Right atrium auricular region (tissue), 2 donors: ENCODE measurements around the gene RPL29. TPM values are rescaled to one million over a fixed set of nuclear protein-coding genes. Genes with fewer than 3 reads are reported as not detected.

Experiments
- DNase-seq: peaks from one replicate; pipeline ENCODE4 v3.0.0-alpha.2; 2019; ENCODE audit warnings: low spot score
- H3K27ac ChIP-seq, 2 donors: fragments of 200-600 bp; sonication (generic); 1 replicate in 1 of 2; 2 replicates in 1 of 2; pipeline ENCODE4 v1.5.1; 2016 to 2019
- H3K27me3 ChIP-seq, 2 donors: fragments of 200-600 bp; sonication (generic); one replicate each; pipeline versions ENCODE4 v1.5.1 to v1.6.0; 2017 to 2019
- H3K36me3 ChIP-seq: fragments of 200-600 bp; sonication (generic); one replicate; pipeline ENCODE4 v1.5.1; 2016
- H3K4me1 ChIP-seq, 2 donors: fragments of 200-600 bp; sonication (generic); one replicate each; pipeline versions ENCODE4 v1.5.1 to v1.6.0; 2017 to 2019
- H3K4me3 ChIP-seq, 2 donors: fragments of 200-600 bp; sonication (generic); 1 replicate in 1 of 2; 2 replicates in 1 of 2; pipeline ENCODE4 v1.5.1; 2017 to 2019; ENCODE audit warnings: mild to moderate bottlenecking in 1 of 2, moderate library complexity in 1 of 2
- H3K9me3 ChIP-seq, 2 donors: fragments of 200-600 bp; sonication (generic); one replicate each; pipeline ENCODE4 v1.5.1; 2019
- total RNA-seq, 2 donors: library from RNA; depleted of rRNA; stranded (reverse); fragments of >200 nt; gene quantifications; one replicate each; pipeline ENCODE4 v1.1.0, GENCODE V29; 2016
- TF ChIP-seq, protein P1 (sequence below), 2 donors: fragments of 200-600 bp; sonication (generic); IDR thresholded peaks; one replicate each; pipeline ENCODE4 v1.5.1; 2019; ENCODE audit warnings: antibody characterized with exemption in 2 of 2

The RPL29 gene
- total RNA-seq, 2 donors from 2014 or later = 658 to 1,017 TPM

DNA sequence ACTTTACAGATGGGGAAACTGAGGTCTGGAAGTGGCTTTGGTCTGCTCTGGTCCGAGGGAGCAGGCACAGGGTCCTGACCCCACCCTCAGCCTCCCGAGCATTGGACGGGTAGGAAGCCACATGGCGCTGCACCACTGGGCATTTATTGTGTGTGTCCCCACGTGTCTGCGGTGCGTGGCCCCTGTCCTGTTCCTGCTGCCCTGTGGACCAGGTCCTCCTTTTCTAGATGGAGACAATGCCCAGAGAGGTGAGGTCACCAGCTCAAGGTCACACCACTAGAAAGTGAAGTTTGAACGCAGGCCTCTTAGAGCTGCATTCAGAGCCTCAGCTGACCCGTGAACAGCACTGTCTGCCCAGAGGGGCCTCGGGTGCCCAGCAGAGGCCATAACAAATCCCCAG is 33.8 kb upstream of the RPL29 start:
- no peak for DNase-seq
- Histone ChIP-seq H3K9me3 (no peaks in the 10 kb centered on the region), H3K4me3 (no peak overlapping the region), H3K36me3 (no peaks in the 10 kb centered on the region), H3K27ac (peak overlapping the region; percentile 79 to 96), H3K27me3 (no peaks in the 10 kb centered on the region), H3K4me1 (peaks cover 0 to 51% of the 10 kb centered on the region in 2 donors)
- TF ChIP-seq, protein P1, sequence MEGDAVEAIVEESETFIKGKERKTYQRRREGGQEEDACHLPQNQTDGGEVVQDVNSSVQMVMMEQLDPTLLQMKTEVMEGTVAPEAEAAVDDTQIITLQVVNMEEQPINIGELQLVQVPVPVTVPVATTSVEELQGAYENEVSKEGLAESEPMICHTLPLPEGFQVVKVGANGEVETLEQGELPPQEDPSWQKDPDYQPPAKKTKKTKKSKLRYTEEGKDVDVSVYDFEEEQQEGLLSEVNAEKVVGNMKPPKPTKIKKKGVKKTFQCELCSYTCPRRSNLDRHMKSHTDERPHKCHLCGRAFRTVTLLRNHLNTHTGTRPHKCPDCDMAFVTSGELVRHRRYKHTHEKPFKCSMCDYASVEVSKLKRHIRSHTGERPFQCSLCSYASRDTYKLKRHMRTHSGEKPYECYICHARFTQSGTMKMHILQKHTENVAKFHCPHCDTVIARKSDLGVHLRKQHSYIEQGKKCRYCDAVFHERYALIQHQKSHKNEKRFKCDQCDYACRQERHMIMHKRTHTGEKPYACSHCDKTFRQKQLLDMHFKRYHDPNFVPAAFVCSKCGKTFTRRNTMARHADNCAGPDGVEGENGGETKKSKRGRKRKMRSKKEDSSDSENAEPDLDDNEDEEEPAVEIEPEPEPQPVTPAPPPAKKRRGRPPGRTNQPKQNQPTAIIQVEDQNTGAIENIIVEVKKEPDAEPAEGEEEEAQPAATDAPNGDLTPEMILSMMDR (IDR thresholded peaks at IDR 0.05) = no peak

DNA sequence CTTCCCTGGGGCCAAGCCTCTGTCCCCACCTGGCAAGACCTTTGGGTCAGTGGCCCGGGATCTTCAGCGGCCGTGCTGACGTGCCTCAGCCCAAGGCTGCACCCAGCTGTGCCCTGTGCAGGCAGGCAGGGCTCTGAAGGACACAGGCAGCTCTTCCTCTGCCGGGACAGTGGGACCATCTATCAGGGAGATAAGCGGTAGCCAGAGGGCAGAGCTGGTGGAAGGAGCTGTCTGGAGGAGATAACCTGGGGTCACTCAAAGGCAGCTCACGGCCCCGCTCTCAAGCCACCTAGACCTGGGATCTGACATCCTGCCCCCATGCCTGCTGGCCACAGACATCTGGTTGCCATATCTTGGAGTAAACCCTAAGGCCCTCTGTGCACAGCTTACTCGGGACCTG is 33.4 kb upstream of the RPL29 start:
- H3K27me3 ChIP-seq = no peaks in the 10 kb centered on the region
- H3K27ac ChIP-seq = peak overlapping the region; percentile 79 to 96
- no peak overlapping the region for H3K4me3 ChIP-seq
- no peaks in the 10 kb centered on the region for H3K36me3 ChIP-seq
- H3K9me3 ChIP-seq = no peaks in the 10 kb centered on the region
- H3K4me1 ChIP-seq = peaks cover 0 to 56% of the 10 kb centered on the region in 2 donors
- TF ChIP-seq, protein P1 (IDR thresholded peaks at IDR 0.05) = no peak
- DNase-seq = no peak

DNA sequence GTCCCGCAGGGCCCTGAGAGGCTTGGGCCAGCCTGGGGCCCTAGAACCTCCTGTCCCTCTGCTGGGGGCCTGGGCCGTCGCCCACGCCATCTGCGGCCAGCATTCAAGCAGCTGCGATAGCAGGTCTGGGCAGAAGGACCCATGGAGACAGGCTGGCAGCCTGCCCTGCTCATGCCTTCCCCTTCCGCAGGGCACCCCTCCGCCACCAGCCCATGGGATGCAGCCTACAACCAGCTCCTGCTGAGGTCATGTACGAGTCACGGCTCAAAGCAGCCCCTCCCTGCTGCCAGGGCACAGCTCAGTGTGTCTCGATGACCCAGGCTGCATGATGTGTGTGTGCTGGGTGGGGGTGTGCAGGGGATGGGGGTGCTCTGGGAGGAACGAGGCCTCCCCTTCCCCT is 32.9 kb upstream of the RPL29 start:
- H3K36me3 ChIP-seq = no peaks in the 10 kb centered on the region
- H3K4me1 ChIP-seq = peaks cover 0 to 61% of the 10 kb centered on the region in 2 donors
- H3K4me3 ChIP-seq = no peak overlapping the region
- H3K9me3 ChIP-seq = no peaks in the 10 kb centered on the region
- H3K27me3 ChIP-seq = no peaks in the 10 kb centered on the region
- TF ChIP-seq, protein P1 (IDR thresholded peaks at IDR 0.05) = no peak
- DNase-seq = no peak
- peak overlapping the region; percentile 79 to 96 for H3K27ac ChIP-seq

DNA sequence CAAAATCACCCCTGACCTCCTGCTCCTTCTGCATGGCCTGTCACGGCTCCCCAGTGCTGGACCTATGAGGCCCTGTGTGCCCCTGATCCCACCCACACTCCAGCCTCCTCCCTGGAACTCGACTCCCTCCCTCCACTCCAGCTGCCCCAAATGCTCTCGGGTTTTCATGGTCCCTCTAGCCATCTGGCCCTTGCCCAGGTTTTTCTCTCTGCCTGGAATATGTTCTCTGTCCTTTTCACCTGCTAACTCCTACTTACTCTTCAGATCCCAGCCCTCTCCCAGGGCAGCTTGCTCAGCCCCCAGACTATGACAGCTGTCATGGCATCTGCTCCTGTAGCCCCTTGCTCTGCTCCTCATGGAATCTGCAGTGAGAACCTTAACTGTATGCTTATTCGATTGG is 30.3 kb upstream of the RPL29 start:
- TF ChIP-seq, protein P1 (IDR thresholded peaks at IDR 0.05) = no peak
- Histone ChIP-seq H3K36me3 (no peaks in the 10 kb centered on the region), H3K4me1 (peaks cover 0 to 75% of the 10 kb centered on the region in 2 donors), H3K9me3 (no peaks in the 10 kb centered on the region), H3K27me3 (no peaks in the 10 kb centered on the region), H3K27ac (peak overlapping the region; percentile 93 to 96), H3K4me3 (no peak overlapping the region)
- no peak for DNase-seq

DNA sequence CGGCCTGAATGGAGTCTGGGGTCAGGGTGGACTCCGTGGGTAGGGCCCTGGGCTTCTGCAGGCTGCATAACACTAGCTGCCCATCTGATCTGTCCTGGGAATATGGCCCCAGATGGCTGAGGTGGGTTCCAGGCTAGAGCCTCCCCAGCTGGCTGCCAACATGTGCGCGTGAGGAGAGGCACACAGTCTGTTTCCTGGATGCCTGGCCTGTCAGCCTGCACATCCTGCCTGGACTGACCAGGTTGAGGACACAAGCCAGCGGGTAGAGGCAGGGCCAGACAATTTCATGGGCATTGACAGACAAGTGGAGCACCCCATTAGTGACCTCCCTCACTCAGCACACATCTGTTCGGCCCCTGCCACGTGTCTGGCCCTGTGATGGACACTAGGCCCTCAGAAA is 29.8 kb upstream of the RPL29 start:
- Histone ChIP-seq H3K27me3 (no peaks in the 10 kb centered on the region), H3K9me3 (no peaks in the 10 kb centered on the region), H3K4me1 (peaks cover 0 to 78% of the 10 kb centered on the region in 2 donors), H3K4me3 (no peak overlapping the region), H3K36me3 (no peaks in the 10 kb centered on the region), H3K27ac (peak overlapping the region; percentile 93 to 96)
- no peak for DNase-seq
- TF ChIP-seq, protein P1 (IDR thresholded peaks at IDR 0.05) = no peak

DNA sequence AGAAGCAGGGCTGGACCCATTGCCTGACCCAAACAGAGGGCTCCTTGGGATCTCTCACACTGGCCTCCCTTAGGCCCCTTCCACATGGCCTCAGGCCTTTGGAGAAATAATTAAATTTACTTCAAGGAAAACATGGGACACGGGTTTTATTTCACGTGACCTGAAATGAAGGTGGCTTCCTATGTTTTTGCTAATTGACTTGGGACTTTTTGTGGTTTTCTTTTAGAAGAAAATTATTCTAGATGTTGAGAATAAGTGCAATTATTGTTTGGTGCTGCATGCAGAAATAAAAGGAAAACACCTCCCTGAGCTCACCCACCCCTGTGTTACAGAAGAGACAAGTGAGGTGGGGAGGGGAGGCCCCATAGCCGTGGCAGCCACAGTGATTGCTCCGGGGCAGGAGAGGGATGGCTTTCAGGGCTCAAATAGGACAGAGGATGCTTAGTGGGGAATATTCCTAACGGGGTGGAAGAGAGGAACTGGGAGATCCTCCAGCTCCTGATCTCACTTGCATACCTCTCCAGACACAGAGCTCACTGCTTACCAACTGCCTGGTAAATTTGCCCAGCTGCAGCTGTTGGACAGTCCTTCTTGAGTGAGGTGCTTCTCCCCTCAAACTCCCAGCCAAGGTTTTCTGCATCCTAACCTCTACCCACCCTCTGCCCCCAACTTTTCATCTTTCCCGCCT is 29.2 kb upstream of the RPL29 start:
- H3K4me3 ChIP-seq = no peak overlapping the region
- TF ChIP-seq, protein P1 (IDR thresholded peaks at IDR 0.05) = no peak
- no peaks in the 10 kb centered on the region for H3K36me3 ChIP-seq
- peaks cover 0 to 83% of the 10 kb centered on the region in 2 donors for H3K4me1 ChIP-seq
- no peaks in the 10 kb centered on the region for H3K27me3 ChIP-seq
- no peaks in the 10 kb centered on the region for H3K9me3 ChIP-seq
- no peak for DNase-seq
- peak overlapping the region; percentile 93 to 96 for H3K27ac ChIP-seq
